Mesenchymal stem cell (in vitro differentiated cells and primary cell): ENCODE results near the gene PDE7B.
A peak's percentile ranks its signal among the peaks of the same experiment; 100 is the strongest.

Source experiments
- DNase-seq: peaks from one replicate; pipeline ENCODE4 v3.0.0-alpha.2; 2013
- H2AFZ ChIP-seq: one replicate; pipeline ENCODE4 v1.6.1; 2013; ENCODE audit warnings: low read depth, mild to moderate bottlenecking, control low read depth, inconsistent platforms, low read length, moderate library complexity
- H2AK5ac ChIP-seq: 2 replicates; pipeline ENCODE4 v1.6.1; 2013; ENCODE audit warnings: low read length, moderate library complexity, mild to moderate bottlenecking, inconsistent platforms; ENCODE audit not compliant: severe bottlenecking
- H2BK120ac ChIP-seq: one replicate; pipeline ENCODE4 v1.6.1; 2013; ENCODE audit warnings: low read depth, mild to moderate bottlenecking, inconsistent platforms, low read length, moderate library complexity
- H2BK12ac ChIP-seq, 2 experiments: one replicate each; pipeline ENCODE4 v1.6.1; 2013; ENCODE audit warnings: inconsistent platforms in 2 of 2, low read length in 2 of 2, mild to moderate bottlenecking in 2 of 2, moderate library complexity in 2 of 2, control low read depth in 1 of 2
- H2BK15ac ChIP-seq: one replicate; pipeline ENCODE4 v1.6.1; 2013; ENCODE audit warnings: mild to moderate bottlenecking, low read depth, inconsistent platforms; ENCODE audit not compliant: poor library complexity, severe bottlenecking
- H2BK5ac ChIP-seq: 2 replicates; pipeline ENCODE4 v1.6.1; 2013; ENCODE audit warnings: low read depth, mild to moderate bottlenecking, low read length, control low read depth, inconsistent platforms; ENCODE audit not compliant: poor library complexity, severe bottlenecking
- H3K14ac ChIP-seq, 2 experiments: one replicate each; pipeline ENCODE4 v1.6.1; 2013; ENCODE audit warnings: inconsistent platforms in 2 of 2, low read length in 2 of 2, control low read depth in 1 of 2, mild to moderate bottlenecking in 1 of 2, moderate library complexity in 1 of 2
- H3K18ac ChIP-seq, 2 experiments: one replicate each; pipeline ENCODE4 v1.6.1; 2013; ENCODE audit warnings: inconsistent platforms in 2 of 2, low read length in 2 of 2, control low read depth in 1 of 2, low read depth in 1 of 2, mild to moderate bottlenecking in 1 of 2
- H3K23ac ChIP-seq, 2 experiments: one replicate each; pipeline ENCODE4 v1.6.1; 2013; ENCODE audit warnings: inconsistent platforms in 2 of 2, low read length in 2 of 2, mild to moderate bottlenecking in 2 of 2, moderate library complexity in 2 of 2, control low read depth in 1 of 2
- H3K27ac ChIP-seq: 2 replicates; pipeline ENCODE4 v1.5.1; 2013; ENCODE audit warnings: mild to moderate bottlenecking, moderate library complexity, low read length, control low read depth, inconsistent platforms; ENCODE audit not compliant: poor library complexity, severe bottlenecking
- H3K27me3 ChIP-seq, 2 experiments: 2 replicates each; pipeline versions ENCODE4 v1.6.1 to v1.7.0; 2013; ENCODE audit warnings: low read length in 2 of 2, mild to moderate bottlenecking in 2 of 2, moderate library complexity in 2 of 2, control low read depth in 1 of 2, inconsistent platforms in 1 of 2; ENCODE audit not compliant: control insufficient read depth in 1 of 2, insufficient read depth in 1 of 2
- H3K36me3 ChIP-seq, 2 experiments: 2 replicates each; pipeline versions ENCODE4 v1.6.1 to v1.7.0; 2013; ENCODE audit warnings: low read length in 2 of 2, control low read depth in 1 of 2, inconsistent platforms in 1 of 2, low read depth in 1 of 2, mild to moderate bottlenecking in 1 of 2; ENCODE audit not compliant: insufficient read depth in 2 of 2, control insufficient read depth in 1 of 2
- H3K4ac ChIP-seq, 2 experiments: one replicate each; pipeline ENCODE4 v1.6.1; 2013; ENCODE audit warnings: inconsistent platforms in 2 of 2, low read length in 2 of 2, mild to moderate bottlenecking in 2 of 2, moderate library complexity in 2 of 2, control low read depth in 1 of 2, low read depth in 1 of 2
- H3K4me1 ChIP-seq: 2 replicates; pipeline ENCODE4 v1.6.1; 2013; ENCODE audit warnings: low read depth, low read length, control low read depth; ENCODE audit not compliant: control insufficient read depth, insufficient read depth
- H3K4me2 ChIP-seq: 2 replicates; pipeline ENCODE4 v1.6.1; 2013; ENCODE audit warnings: low read length, mild to moderate bottlenecking, inconsistent platforms; ENCODE audit not compliant: poor library complexity, severe bottlenecking
- H3K4me3 ChIP-seq, 2 experiments: 2 replicates each; pipeline versions ENCODE4 v1.5.1 to v1.7.0; 2013; ENCODE audit warnings: low read length in 2 of 2, mild to moderate bottlenecking in 2 of 2, control low read depth in 1 of 2, low read depth in 1 of 2; ENCODE audit not compliant: insufficient read depth in 1 of 2
- H3K79me1 ChIP-seq: replicated peaks from 2 replicates; pipeline ENCODE4 v1.6.1; 2013; ENCODE audit warnings: mild to moderate bottlenecking, control low read depth, low read length, inconsistent platforms; ENCODE audit not compliant: poor library complexity, severe bottlenecking
- H3K9ac ChIP-seq: 2 replicates; pipeline ENCODE4 v1.7.0; 2013; ENCODE audit warnings: mild to moderate bottlenecking, low read length, moderate library complexity
- H3K9me3 ChIP-seq: 2 replicates; pipeline ENCODE4 v1.7.0; 2013; ENCODE audit warnings: mild to moderate bottlenecking, low read length; ENCODE audit not compliant: control insufficient read depth
- H4K8ac ChIP-seq: one replicate; pipeline ENCODE4 v1.6.1; 2013; ENCODE audit warnings: inconsistent platforms, mild to moderate bottlenecking, low read length, moderate library complexity
- H4K91ac ChIP-seq: one replicate; pipeline ENCODE4 v1.6.1; 2013; ENCODE audit warnings: mild to moderate bottlenecking, low read length, inconsistent platforms
- WGBS: methylation state at CpG from one replicate; pipeline ENCODE4 v1.1.7; 2013; ENCODE audit warnings: mixed read lengths; 5-methylcytosine and 5-hydroxymethylcytosine counted together

PDE7B gene

GRCh38 chr6:135983093-135983492 lies 131.6 kb downstream of the PDE7B start:
- H3K79me1 ChIP-seq = no peaks in the 10 kb centered on the region
- H2AK5ac ChIP-seq = no peak overlapping the region
- no peak overlapping the region for H3K9ac ChIP-seq
- H3K27ac ChIP-seq = no peak overlapping the region
- 60% methylated on average over 1 of the region's 3 CpGs for WGBS
- no peak overlapping the region for H2AFZ ChIP-seq
- no peaks in the 10 kb centered on the region for H3K9me3 ChIP-seq
- no peak overlapping the region for H3K4me2 ChIP-seq
- no peak overlapping the region for H4K8ac ChIP-seq
- H3K4ac ChIP-seq = no peak overlapping the region
- no peak overlapping the region for H2BK15ac ChIP-seq
- H3K4me3 ChIP-seq = no peak overlapping the region
- H4K91ac ChIP-seq = no peak overlapping the region
- H3K36me3 ChIP-seq = no peaks in the 10 kb centered on the region
- H3K4me1 ChIP-seq = peaks cover 2% of the 10 kb centered on the region
- no peak overlapping the region for H2BK120ac ChIP-seq
- H3K27me3 ChIP-seq = no peaks in the 10 kb centered on the region
- H3K14ac ChIP-seq = no peak overlapping the region
- no peak overlapping the region for H2BK12ac ChIP-seq
- no peak for DNase-seq
- no peak overlapping the region for H3K18ac ChIP-seq
- no peak overlapping the region for H2BK5ac ChIP-seq
- H3K23ac ChIP-seq = no peak overlapping the region

- DNase-seq = no peak
- no peak overlapping the region for H3K23ac ChIP-seq
- no peaks in the 10 kb centered on the region for H3K36me3 ChIP-seq
- H2BK5ac ChIP-seq = no peak overlapping the region
- no peak overlapping the region for H2AFZ ChIP-seq
- no peak overlapping the region for H3K4me2 ChIP-seq
- H3K79me1 ChIP-seq = no peaks in the 10 kb centered on the region
- H2BK120ac ChIP-seq = no peak overlapping the region
- H3K27me3 ChIP-seq = no peaks in the 10 kb centered on the region
- H2BK12ac ChIP-seq = no peak overlapping the region
- no peak overlapping the region for H3K4me3 ChIP-seq
- H3K18ac ChIP-seq = no peak overlapping the region
- H3K4me1 ChIP-seq = peaks cover 2% of the 10 kb centered on the region
- H2AK5ac ChIP-seq = no peak overlapping the region
- no peak overlapping the region for H4K91ac ChIP-seq
- H3K14ac ChIP-seq = no peak overlapping the region
- no peak overlapping the region for H3K4ac ChIP-seq
- H4K8ac ChIP-seq = no peak overlapping the region
- no peak overlapping the region for H3K9ac ChIP-seq
- H3K27ac ChIP-seq = no peak overlapping the region
- no peak overlapping the region for H2BK15ac ChIP-seq
- WGBS = 98% methylated on average over 4 of the region's 4 CpGs
- no peaks in the 10 kb centered on the region for H3K9me3 ChIP-seq
Observed at GRCh38 chr6:135983718-135984343, 132.3 kb downstream of the PDE7B start.

GRCh38 chr6:135985471-135985870 lies 134.0 kb downstream of the PDE7B start:
- Histone ChIP-seq H2BK120ac (no peak overlapping the region), H3K4me2 (no peak overlapping the region), H4K91ac (no peak overlapping the region), H2AFZ (no peak overlapping the region), H2BK12ac (peak overlapping the region in 1 of 2 experiments; percentile 34), H3K9me3 (no peaks in the 10 kb centered on the region), H2BK15ac (no peak overlapping the region), H3K9ac (no peak overlapping the region), H3K27ac (no peak overlapping the region), H2BK5ac (no peak overlapping the region), H3K36me3 (no peaks in the 10 kb centered on the region), H3K23ac (no peak overlapping the region), H3K14ac (no peak overlapping the region), H3K79me1 (no peaks in the 10 kb centered on the region), H4K8ac (no peak overlapping the region), H3K4me3 (no peak overlapping the region), H3K4ac (no peak overlapping the region), H3K4me1 (peaks cover 2% of the 10 kb centered on the region), H2AK5ac (no peak overlapping the region), H3K18ac (no peak overlapping the region), H3K27me3 (no peaks in the 10 kb centered on the region)
- no peak for DNase-seq
- 87% methylated on average over 3 of the region's 3 CpGs for WGBS

GRCh38 chr6:135987226-135987625 lies 135.7 kb downstream of the PDE7B start:
- H2BK12ac ChIP-seq = no peak overlapping the region
- H3K4me1 ChIP-seq = peaks cover 2% of the 10 kb centered on the region
- WGBS = 89% methylated on average over 3 of the region's 3 CpGs
- no peak overlapping the region for H2BK120ac ChIP-seq
- H3K36me3 ChIP-seq = no peaks in the 10 kb centered on the region
- no peak overlapping the region for H2AK5ac ChIP-seq
- no peak overlapping the region for H3K14ac ChIP-seq
- H3K23ac ChIP-seq = no peak overlapping the region
- H3K4me2 ChIP-seq = no peak overlapping the region
- H3K27me3 ChIP-seq = no peaks in the 10 kb centered on the region
- no peak overlapping the region for H3K9ac ChIP-seq
- H2BK5ac ChIP-seq = no peak overlapping the region
- H3K79me1 ChIP-seq = peaks cover 2% of the 10 kb centered on the region
- no peak for DNase-seq
- H2AFZ ChIP-seq = no peak overlapping the region
- H2BK15ac ChIP-seq = no peak overlapping the region
- no peak overlapping the region for H3K4ac ChIP-seq
- no peak overlapping the region for H3K4me3 ChIP-seq
- no peaks in the 10 kb centered on the region for H3K9me3 ChIP-seq
- H3K18ac ChIP-seq = no peak overlapping the region
- H4K8ac ChIP-seq = no peak overlapping the region
- H3K27ac ChIP-seq = no peak overlapping the region
- no peak overlapping the region for H4K91ac ChIP-seq
